ENCODE results near the gene ADH7. TPM values are rescaled to one million over a fixed set of nuclear protein-coding genes. Genes with fewer than 3 reads are reported as not detected.

The ADH7 gene
- total and polyA plus RNA-seq, 2 donors (not counting 1 experiment from before 2014, with no cell fraction given) = 0.17 TPM; not detected in 1

DNA sequence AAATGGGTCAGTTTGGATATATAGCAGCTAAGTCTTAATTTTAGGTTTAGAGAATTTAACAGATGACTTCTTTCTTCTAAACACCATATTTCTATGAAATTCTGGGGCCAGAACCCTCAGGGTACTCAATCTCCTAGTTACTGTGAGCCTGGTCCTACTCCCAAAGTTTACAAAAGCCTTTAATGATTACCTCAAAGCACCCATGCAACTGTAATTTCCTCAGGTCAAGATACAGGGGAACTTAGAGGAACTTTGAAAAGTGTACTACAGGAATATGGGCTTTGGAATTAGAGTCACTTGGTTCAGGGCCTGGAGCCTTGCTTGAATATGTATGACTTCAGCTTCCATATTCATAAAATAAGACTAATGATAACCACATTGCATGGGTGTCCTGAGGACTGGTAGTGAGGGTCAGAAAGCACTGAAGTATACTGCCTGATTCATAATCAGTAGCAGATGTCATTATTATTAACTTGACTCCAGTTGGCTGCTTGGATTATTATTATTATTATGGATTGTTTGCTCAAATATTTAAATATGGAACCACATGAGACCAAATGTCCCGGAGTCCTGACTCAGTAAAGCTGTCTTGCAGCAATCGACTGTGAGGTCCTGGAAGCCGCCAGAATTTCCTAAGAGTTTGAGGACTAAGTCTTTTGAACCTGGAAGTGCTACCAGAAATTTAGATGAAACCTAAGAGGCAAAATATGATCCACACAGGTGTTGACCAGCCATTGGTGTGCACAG is 2.0 kb upstream of the ADH7 start:
- H3K9me3 ChIP-seq (ENCODE audit: control insufficient read depth, insufficient read depth, low read depth, low read length) = no peaks in the 10 kb centered on the region
- H3K79me2 ChIP-seq (ENCODE audit: control insufficient read depth, insufficient read depth, low read length) = no peaks in the 10 kb centered on the region
- DNase-seq (ENCODE audit: low read depth in 2 of 2) = no peak
- no peak overlapping the region for H3K9ac ChIP-seq (ENCODE audit: insufficient read depth, low read length)
- no peaks in the 10 kb centered on the region for H3K27me3 ChIP-seq (ENCODE audit: control insufficient read depth, insufficient read depth, low read length)
- H3K27ac ChIP-seq (ENCODE audit: insufficient read depth, low read length) = no peak overlapping the region
- H4K20me1 ChIP-seq (ENCODE audit: control insufficient read depth, extremely low read depth, insufficient read depth, low read length) = no peaks in the 10 kb centered on the region
- no peak overlapping the region for H2AFZ ChIP-seq (ENCODE audit: low read length)
- H3K36me3 ChIP-seq (ENCODE audit: control insufficient read depth, insufficient read depth, low read length) = no peaks in the 10 kb centered on the region
- H3K4me2 ChIP-seq (ENCODE audit: extremely low read depth, insufficient read depth, low read length) = no peak overlapping the region
- no peaks in the 10 kb centered on the region for H3K4me1 ChIP-seq (ENCODE audit: control insufficient read depth, extremely low read depth, insufficient read depth, low read length)
- no peak for TF ChIP-seq EZH2 (IDR thresholded peaks at IDR 0.05; ENCODE audit: low read length, missing control alignments)
- TF ChIP-seq, protein P1, sequence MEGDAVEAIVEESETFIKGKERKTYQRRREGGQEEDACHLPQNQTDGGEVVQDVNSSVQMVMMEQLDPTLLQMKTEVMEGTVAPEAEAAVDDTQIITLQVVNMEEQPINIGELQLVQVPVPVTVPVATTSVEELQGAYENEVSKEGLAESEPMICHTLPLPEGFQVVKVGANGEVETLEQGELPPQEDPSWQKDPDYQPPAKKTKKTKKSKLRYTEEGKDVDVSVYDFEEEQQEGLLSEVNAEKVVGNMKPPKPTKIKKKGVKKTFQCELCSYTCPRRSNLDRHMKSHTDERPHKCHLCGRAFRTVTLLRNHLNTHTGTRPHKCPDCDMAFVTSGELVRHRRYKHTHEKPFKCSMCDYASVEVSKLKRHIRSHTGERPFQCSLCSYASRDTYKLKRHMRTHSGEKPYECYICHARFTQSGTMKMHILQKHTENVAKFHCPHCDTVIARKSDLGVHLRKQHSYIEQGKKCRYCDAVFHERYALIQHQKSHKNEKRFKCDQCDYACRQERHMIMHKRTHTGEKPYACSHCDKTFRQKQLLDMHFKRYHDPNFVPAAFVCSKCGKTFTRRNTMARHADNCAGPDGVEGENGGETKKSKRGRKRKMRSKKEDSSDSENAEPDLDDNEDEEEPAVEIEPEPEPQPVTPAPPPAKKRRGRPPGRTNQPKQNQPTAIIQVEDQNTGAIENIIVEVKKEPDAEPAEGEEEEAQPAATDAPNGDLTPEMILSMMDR (conservative IDR thresholded peaks at IDR 0.05 in 1 of 2, IDR thresholded peaks at IDR 0.05 in 1 of 2; ENCODE audit: low read depth in 1 of 2, low read length in 2 of 2) = no peak
- H3K4me3 ChIP-seq (replicated peaks in 1 of 4; ENCODE audit: control extremely low read depth in 1 of 4, insufficient read depth in 1 of 4, low read depth in 3 of 4, low read length in 4 of 4) = no peak overlapping the region

DNA sequence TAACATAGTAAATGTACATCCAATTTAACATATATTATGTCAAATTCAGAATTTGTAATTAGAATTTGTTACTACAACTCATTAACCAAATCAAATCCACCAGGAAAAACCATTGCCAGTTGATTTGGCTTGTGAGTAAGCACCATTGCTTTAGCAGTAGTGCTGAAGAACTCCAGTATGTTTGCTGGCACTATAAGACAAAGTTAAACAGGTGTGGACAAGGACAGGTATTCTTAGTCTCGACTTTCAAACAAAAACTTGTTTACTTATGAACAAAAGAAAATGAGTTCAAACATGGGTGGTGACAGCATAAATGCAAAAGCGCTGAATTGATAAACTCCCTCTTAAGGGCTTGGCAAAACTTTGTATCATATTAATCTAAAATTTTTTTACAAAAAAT is 1.3 kb upstream of the ADH7 start:
- H3K4me1 ChIP-seq (ENCODE audit: control insufficient read depth, extremely low read depth, insufficient read depth, low read length) = no peaks in the 10 kb centered on the region
- H2AFZ ChIP-seq (ENCODE audit: low read length) = no peak overlapping the region
- no peak overlapping the region for H3K4me2 ChIP-seq (ENCODE audit: extremely low read depth, insufficient read depth, low read length)
- no peaks in the 10 kb centered on the region for H3K36me3 ChIP-seq (ENCODE audit: control insufficient read depth, insufficient read depth, low read length)
- H3K9me3 ChIP-seq (ENCODE audit: control insufficient read depth, insufficient read depth, low read depth, low read length) = no peaks in the 10 kb centered on the region
- TF ChIP-seq, protein P1 (conservative IDR thresholded peaks at IDR 0.05 in 1 of 2, IDR thresholded peaks at IDR 0.05 in 1 of 2; ENCODE audit: low read depth in 1 of 2, low read length in 2 of 2) = no peak
- no peak for TF ChIP-seq EZH2 (IDR thresholded peaks at IDR 0.05; ENCODE audit: low read length, missing control alignments)
- H3K79me2 ChIP-seq (ENCODE audit: control insufficient read depth, insufficient read depth, low read length) = no peaks in the 10 kb centered on the region
- no peak overlapping the region for H3K27ac ChIP-seq (ENCODE audit: insufficient read depth, low read length)
- no peaks in the 10 kb centered on the region for H4K20me1 ChIP-seq (ENCODE audit: control insufficient read depth, extremely low read depth, insufficient read depth, low read length)
- H3K27me3 ChIP-seq (ENCODE audit: control insufficient read depth, insufficient read depth, low read length) = no peaks in the 10 kb centered on the region
- no peak for DNase-seq (ENCODE audit: low read depth in 2 of 2)
- H3K9ac ChIP-seq (ENCODE audit: insufficient read depth, low read length) = no peak overlapping the region
- H3K4me3 ChIP-seq (replicated peaks in 1 of 4; ENCODE audit: control extremely low read depth in 1 of 4, insufficient read depth in 1 of 4, low read depth in 3 of 4, low read length in 4 of 4) = no peak overlapping the region

DNA sequence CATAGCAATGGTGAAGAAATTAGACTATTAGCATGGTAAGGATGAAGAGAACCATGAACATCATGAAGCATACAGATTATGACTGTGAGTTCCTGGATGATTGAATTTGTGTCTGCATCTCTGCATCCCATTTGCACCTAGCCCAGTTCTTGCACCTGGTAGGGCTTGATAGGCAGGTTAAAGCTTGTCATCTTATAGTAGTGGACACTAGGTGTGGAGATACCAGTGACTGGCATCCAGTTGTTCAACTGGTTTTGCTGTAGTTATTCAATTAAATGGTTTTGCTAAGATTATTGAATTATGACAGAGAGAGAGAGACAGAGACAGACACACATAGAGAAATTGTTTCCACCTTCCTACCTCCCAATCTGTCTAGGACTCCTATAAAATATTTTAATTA is 5.0 kb downstream of the ADH7 start:
- no peaks in the 10 kb centered on the region for H3K9me3 ChIP-seq (ENCODE audit: control insufficient read depth, insufficient read depth, low read depth, low read length)
- no peak overlapping the region for H2AFZ ChIP-seq (ENCODE audit: low read length)
- no peak overlapping the region for H3K4me2 ChIP-seq (ENCODE audit: extremely low read depth, insufficient read depth, low read length)
- no peaks in the 10 kb centered on the region for H3K79me2 ChIP-seq (ENCODE audit: control insufficient read depth, insufficient read depth, low read length)
- TF ChIP-seq, protein P1 (conservative IDR thresholded peaks at IDR 0.05 in 1 of 2, IDR thresholded peaks at IDR 0.05 in 1 of 2; ENCODE audit: low read depth in 1 of 2, low read length in 2 of 2) = no peak
- no peak for TF ChIP-seq EZH2 (IDR thresholded peaks at IDR 0.05; ENCODE audit: low read length, missing control alignments)
- H3K27ac ChIP-seq (ENCODE audit: insufficient read depth, low read length) = no peak overlapping the region
- H3K4me1 ChIP-seq (ENCODE audit: control insufficient read depth, extremely low read depth, insufficient read depth, low read length) = no peaks in the 10 kb centered on the region
- H3K36me3 ChIP-seq (ENCODE audit: control insufficient read depth, insufficient read depth, low read length) = no peaks in the 10 kb centered on the region
- no peaks in the 10 kb centered on the region for H4K20me1 ChIP-seq (ENCODE audit: control insufficient read depth, extremely low read depth, insufficient read depth, low read length)
- no peak for DNase-seq (ENCODE audit: low read depth in 2 of 2)
- H3K4me3 ChIP-seq (replicated peaks in 1 of 4; ENCODE audit: control extremely low read depth in 1 of 4, insufficient read depth in 1 of 4, low read depth in 3 of 4, low read length in 4 of 4) = no peak overlapping the region
- no peaks in the 10 kb centered on the region for H3K27me3 ChIP-seq (ENCODE audit: control insufficient read depth, insufficient read depth, low read length)
- H3K9ac ChIP-seq (ENCODE audit: insufficient read depth, low read length) = no peak overlapping the region
